Measurements from ENCODE around the gene KCNT1.

KCNT1 gene

GRCh38 chr9:135749171-135750045 is 47.4 kb downstream of the KCNT1 start:
- Histone ChIP-seq H3K4me1 (ENCODE audit: control insufficient read depth, insufficient read depth, low read length) (no peaks in the 10 kb centered on the region), H3K36me3 (ENCODE audit: control insufficient read depth, insufficient read depth, low read length) (no peaks in the 10 kb centered on the region), H3K27me3 (ENCODE audit: control insufficient read depth, insufficient read depth, low read length) (no peaks in the 10 kb centered on the region), H3K9me3 (ENCODE audit: control insufficient read depth, insufficient read depth, low read length) (no peaks in the 10 kb centered on the region), H3K4me3 (ENCODE audit: low read depth, low read length) (no peak overlapping the region), H3K27ac (ENCODE audit: low read depth, low read length) (no peak overlapping the region), H3K9ac (ENCODE audit: low read depth, low read length) (no peak overlapping the region)

GRCh38 chr9:135750786-135751185 is 48.8 kb downstream of the KCNT1 start:
- no peak overlapping the region for H3K9ac ChIP-seq (ENCODE audit: low read depth, low read length)
- no peak overlapping the region for H3K27ac ChIP-seq (ENCODE audit: low read depth, low read length)
- no peaks in the 10 kb centered on the region for H3K4me1 ChIP-seq (ENCODE audit: control insufficient read depth, insufficient read depth, low read length)
- H3K4me3 ChIP-seq (ENCODE audit: low read depth, low read length), result no peak overlapping the region
- no peaks in the 10 kb centered on the region for H3K27me3 ChIP-seq (ENCODE audit: control insufficient read depth, insufficient read depth, low read length)
- H3K36me3 ChIP-seq (ENCODE audit: control insufficient read depth, insufficient read depth, low read length), result no peaks in the 10 kb centered on the region
- peaks cover 6% of the 10 kb centered on the region; the same call in 1 of the 2 replicates for H3K9me3 ChIP-seq (ENCODE audit: control insufficient read depth, insufficient read depth, low read length)

GRCh38 chr9:135751501-135751900 is 49.5 kb downstream of the KCNT1 start:
- H3K4me1 ChIP-seq (ENCODE audit: control insufficient read depth, insufficient read depth, low read length), result no peaks in the 10 kb centered on the region
- no peak overlapping the region for H3K27ac ChIP-seq (ENCODE audit: low read depth, low read length)
- H3K27me3 ChIP-seq (ENCODE audit: control insufficient read depth, insufficient read depth, low read length), result no peaks in the 10 kb centered on the region
- peaks cover 7% of the 10 kb centered on the region; the same call in 1 of the 2 replicates for H3K9me3 ChIP-seq (ENCODE audit: control insufficient read depth, insufficient read depth, low read length)
- H3K9ac ChIP-seq (ENCODE audit: low read depth, low read length), result no peak overlapping the region
- no peak overlapping the region for H3K4me3 ChIP-seq (ENCODE audit: low read depth, low read length)
- H3K36me3 ChIP-seq (ENCODE audit: control insufficient read depth, insufficient read depth, low read length), result no peaks in the 10 kb centered on the region

- Histone ChIP-seq H3K9me3 (ENCODE audit: control insufficient read depth, insufficient read depth, low read length) (peaks cover 7% of the 10 kb centered on the region; the same call in 1 of the 2 replicates), H3K4me3 (ENCODE audit: low read depth, low read length) (no peak overlapping the region), H3K27ac (ENCODE audit: low read depth, low read length) (no peak overlapping the region), H3K36me3 (ENCODE audit: control insufficient read depth, insufficient read depth, low read length) (no peaks in the 10 kb centered on the region), H3K4me1 (ENCODE audit: control insufficient read depth, insufficient read depth, low read length) (no peaks in the 10 kb centered on the region), H3K9ac (ENCODE audit: low read depth, low read length) (no peak overlapping the region), H3K27me3 (ENCODE audit: control insufficient read depth, insufficient read depth, low read length) (no peaks in the 10 kb centered on the region)
Measured at GRCh38 chr9:135752281-135753204, 50.6 kb downstream of the KCNT1 start.

GRCh38 chr9:135753391-135754105 is 51.6 kb downstream of the KCNT1 start:
- H3K9me3 ChIP-seq (ENCODE audit: control insufficient read depth, insufficient read depth, low read length), result peaks cover 7% of the 10 kb centered on the region; the same call in 1 of the 2 replicates
- H3K4me1 ChIP-seq (ENCODE audit: control insufficient read depth, insufficient read depth, low read length), result no peaks in the 10 kb centered on the region
- H3K27ac ChIP-seq (ENCODE audit: low read depth, low read length), result no peak overlapping the region
- no peaks in the 10 kb centered on the region for H3K27me3 ChIP-seq (ENCODE audit: control insufficient read depth, insufficient read depth, low read length)
- H3K9ac ChIP-seq (ENCODE audit: low read depth, low read length), result no peak overlapping the region
- no peak overlapping the region for H3K4me3 ChIP-seq (ENCODE audit: low read depth, low read length)
- H3K36me3 ChIP-seq (ENCODE audit: control insufficient read depth, insufficient read depth, low read length), result no peaks in the 10 kb centered on the region

GRCh38 chr9:135756576-135756975 is 54.6 kb downstream of the KCNT1 start:
- Histone ChIP-seq H3K9ac (ENCODE audit: low read depth, low read length) (no peak overlapping the region), H3K27me3 (ENCODE audit: control insufficient read depth, insufficient read depth, low read length) (no peaks in the 10 kb centered on the region), H3K27ac (ENCODE audit: low read depth, low read length) (no peak overlapping the region)

GRCh38 chr9:135757356-135757755 is 55.4 kb downstream of the KCNT1 start:
- peaks cover 7% of the 10 kb centered on the region; the same call in 1 of the 2 replicates for H3K9me3 ChIP-seq (ENCODE audit: control insufficient read depth, insufficient read depth, low read length)
- no peak overlapping the region for H3K27ac ChIP-seq (ENCODE audit: low read depth, low read length)
- no peaks in the 10 kb centered on the region for H3K36me3 ChIP-seq (ENCODE audit: control insufficient read depth, insufficient read depth, low read length)
- H3K27me3 ChIP-seq (ENCODE audit: control insufficient read depth, insufficient read depth, low read length), result no peaks in the 10 kb centered on the region
- no peaks in the 10 kb centered on the region for H3K4me1 ChIP-seq (ENCODE audit: control insufficient read depth, insufficient read depth, low read length)
- no peak overlapping the region for H3K9ac ChIP-seq (ENCODE audit: low read depth, low read length)
- H3K4me3 ChIP-seq (ENCODE audit: low read depth, low read length), result no peak overlapping the region

More at GRCh38 chr9:135756576-135756975, 54.6 kb downstream of the KCNT1 start:
- H3K9me3 ChIP-seq (ENCODE audit: control insufficient read depth, insufficient read depth, low read length), result peaks cover 7% of the 10 kb centered on the region; the same call in 1 of the 2 replicates
- H3K4me3 ChIP-seq (ENCODE audit: low read depth, low read length), result no peak overlapping the region
- H3K4me1 ChIP-seq (ENCODE audit: control insufficient read depth, insufficient read depth, low read length), result no peaks in the 10 kb centered on the region
- H3K36me3 ChIP-seq (ENCODE audit: control insufficient read depth, insufficient read depth, low read length), result no peaks in the 10 kb centered on the region

GRCh38 chr9:135758056-135758455 is 56.1 kb downstream of the KCNT1 start:
- Histone ChIP-seq H3K4me3 (ENCODE audit: low read depth, low read length) (no peak overlapping the region), H3K9ac (ENCODE audit: low read depth, low read length) (no peak overlapping the region), H3K4me1 (ENCODE audit: control insufficient read depth, insufficient read depth, low read length) (no peaks in the 10 kb centered on the region), H3K27me3 (ENCODE audit: control insufficient read depth, insufficient read depth, low read length) (no peaks in the 10 kb centered on the region), H3K36me3 (ENCODE audit: control insufficient read depth, insufficient read depth, low read length) (no peaks in the 10 kb centered on the region), H3K9me3 (ENCODE audit: control insufficient read depth, insufficient read depth, low read length) (peaks cover 7% of the 10 kb centered on the region; the same call in 1 of the 2 replicates), H3K27ac (ENCODE audit: low read depth, low read length) (no peak overlapping the region)

GRCh38 chr9:135758870-135759269 is 56.9 kb downstream of the KCNT1 start:
- H3K4me1 ChIP-seq (ENCODE audit: control insufficient read depth, insufficient read depth, low read length), result no peaks in the 10 kb centered on the region
- no peak overlapping the region for H3K9ac ChIP-seq (ENCODE audit: low read depth, low read length)
- H3K4me3 ChIP-seq (ENCODE audit: low read depth, low read length), result no peak overlapping the region
- H3K9me3 ChIP-seq (ENCODE audit: control insufficient read depth, insufficient read depth, low read length), result peaks cover 7% of the 10 kb centered on the region; the same call in 1 of the 2 replicates
- H3K27ac ChIP-seq (ENCODE audit: low read depth, low read length), result no peak overlapping the region
- no peaks in the 10 kb centered on the region for H3K36me3 ChIP-seq (ENCODE audit: control insufficient read depth, insufficient read depth, low read length)
- H3K27me3 ChIP-seq (ENCODE audit: control insufficient read depth, insufficient read depth, low read length), result no peaks in the 10 kb centered on the region

GRCh38 chr9:135759676-135760300 is 57.8 kb downstream of the KCNT1 start:
- no peak overlapping the region for H3K27ac ChIP-seq (ENCODE audit: low read depth, low read length)
- no peaks in the 10 kb centered on the region for H3K36me3 ChIP-seq (ENCODE audit: control insufficient read depth, insufficient read depth, low read length)
- H3K9me3 ChIP-seq (ENCODE audit: control insufficient read depth, insufficient read depth, low read length), result peaks cover 7% of the 10 kb centered on the region; the same call in 1 of the 2 replicates
- no peaks in the 10 kb centered on the region for H3K4me1 ChIP-seq (ENCODE audit: control insufficient read depth, insufficient read depth, low read length)
- no peaks in the 10 kb centered on the region for H3K27me3 ChIP-seq (ENCODE audit: control insufficient read depth, insufficient read depth, low read length)
- no peak overlapping the region for H3K4me3 ChIP-seq (ENCODE audit: low read depth, low read length)
- no peak overlapping the region for H3K9ac ChIP-seq (ENCODE audit: low read depth, low read length)
